DMS153 treated with DMSO at 0.1 percent for 48 hours (cell line): ENCODE measurements around the gene TMEM272.

Experiments
- DNase-seq: peaks from one replicate; lab custom pipeline; 2025; ENCODE audit not compliant: unreplicated experiment; lab: John Stamatoyannopoulos, UW

The TMEM272 gene

GRCh38 chr13:51807041-51807440 lies 37.9 kb downstream of the TMEM272 start:
- DNase-seq: no peak

DNA sequence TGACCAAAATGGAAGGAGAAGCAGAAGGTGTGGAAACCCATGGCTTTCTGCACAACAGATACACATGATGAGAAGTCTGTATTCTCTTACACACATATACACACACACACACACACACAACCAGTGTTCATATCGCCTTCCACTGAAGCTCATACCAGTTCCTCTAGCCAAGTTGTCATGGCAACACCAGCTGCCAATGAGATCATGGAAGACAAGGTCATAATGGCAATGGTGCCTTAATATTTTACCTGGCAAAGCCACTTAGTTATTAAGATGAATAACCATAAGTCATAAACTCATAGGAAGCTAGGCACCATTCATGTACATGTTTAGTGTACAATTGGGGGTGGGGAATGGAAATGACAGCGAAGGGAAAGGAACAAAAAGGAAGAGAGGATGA lies 38.4 kb downstream of the TMEM272 start:
- peak; percentile 5 for DNase-seq

GRCh38 chr13:51805925-51806324 lies 39.1 kb downstream of the TMEM272 start:
- no peak for DNase-seq

GRCh38 chr13:51805313-51805712 lies 39.7 kb downstream of the TMEM272 start:
- DNase-seq: no peak

- DNase-seq: no peak
Measured at GRCh38 chr13:51804295-51805172, 40.4 kb downstream of the TMEM272 start.

- DNase-seq: peak; percentile 67
Measured at GRCh38 chr13:51803422-51804294, 41.3 kb downstream of the TMEM272 start, which contains the start of gene DHRS12. TSS of gene DHRS12 (minus strand) at chr13:51804163. CDS start at chr13:51799659, 4,504 bp downstream.

GRCh38 chr13:51802631-51803418 lies 42.2 kb downstream of the TMEM272 start:
- DNase-seq: no peak

GRCh38 chr13:51801631-51802099 lies 43.3 kb downstream of the TMEM272 start:
- peak; percentile 89 for DNase-seq

DNA sequence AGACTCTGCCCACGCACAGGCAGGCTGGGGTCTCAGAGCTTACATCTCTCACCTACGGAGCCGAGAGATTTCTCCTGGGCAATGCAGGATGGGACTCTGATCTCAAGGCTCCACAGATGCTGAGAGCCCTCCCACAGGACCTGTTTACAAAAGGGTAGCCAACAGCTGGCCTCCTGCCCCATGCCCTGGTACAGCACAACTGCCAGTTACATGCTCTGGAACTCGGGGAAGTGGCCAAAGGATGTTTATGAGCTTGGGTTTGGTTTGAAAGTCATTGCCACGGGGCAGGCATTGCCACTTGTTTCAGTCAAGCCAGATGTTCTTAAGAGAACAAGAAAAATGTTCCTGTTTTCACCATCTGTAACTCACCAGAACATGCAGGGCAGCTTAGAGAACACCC lies 44.5 kb downstream of the TMEM272 start:
- DNase-seq: no peak

DNA sequence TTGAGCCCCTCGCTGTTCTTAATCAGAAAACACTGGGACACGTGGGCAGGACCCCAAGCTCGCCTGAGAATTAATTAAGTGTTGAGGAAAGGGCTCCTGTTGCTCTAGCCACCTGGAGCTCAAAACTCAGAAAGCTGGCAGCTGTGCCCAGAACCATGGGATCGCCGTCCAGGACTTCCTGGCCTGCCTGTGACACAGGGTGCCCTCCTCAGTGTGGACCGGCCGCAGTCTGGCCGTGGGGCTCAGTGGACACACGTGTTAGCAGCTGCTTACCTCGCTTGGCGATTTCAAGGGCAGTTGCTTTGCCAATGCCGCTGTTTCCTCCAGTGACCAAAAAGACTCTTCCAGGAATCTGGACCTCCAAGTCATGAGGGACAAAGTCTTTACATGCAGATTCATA lies 45.7 kb downstream of the TMEM272 start:
- DNase-seq: no peak

DNA sequence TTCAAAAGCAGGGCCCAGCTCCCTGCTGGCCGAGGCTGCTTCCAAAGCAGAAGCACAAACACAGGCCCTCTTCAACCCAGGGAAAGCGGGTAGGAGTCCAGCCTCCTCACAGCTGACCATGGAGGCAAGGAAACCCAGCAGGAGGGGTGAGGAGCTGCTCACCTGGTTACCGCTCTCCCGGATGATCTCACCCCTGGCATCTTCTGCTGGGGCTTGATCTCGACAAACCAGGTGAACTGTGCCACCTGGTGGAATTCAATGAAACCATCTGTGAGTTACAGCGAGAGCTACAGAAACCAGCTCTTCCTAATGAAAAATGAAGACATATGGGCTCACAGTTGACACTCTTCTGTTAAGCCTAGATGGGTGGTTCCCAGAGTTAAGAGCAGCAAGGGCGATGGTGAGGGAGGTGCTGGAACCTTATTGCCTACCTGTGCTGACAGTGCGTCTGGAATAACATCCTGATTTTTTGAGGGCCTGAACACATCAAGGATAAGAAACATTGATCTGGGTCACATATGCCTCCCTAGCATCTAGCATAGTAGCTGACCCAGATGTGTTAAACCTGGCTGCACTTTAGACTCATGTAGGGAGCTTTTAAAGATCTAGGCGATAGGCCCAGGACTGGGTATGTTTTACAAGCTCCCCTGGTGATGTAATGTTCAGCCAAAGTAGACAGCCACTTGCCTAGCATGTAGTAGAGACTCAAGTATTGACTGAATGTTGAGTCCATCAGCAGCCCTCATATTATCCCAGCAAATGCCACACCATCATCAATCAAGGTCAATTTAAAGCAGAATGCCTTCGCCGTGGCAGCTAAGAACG lies 47.1 kb downstream of the TMEM272 start:
- DNase-seq: peak; percentile 81

DNA sequence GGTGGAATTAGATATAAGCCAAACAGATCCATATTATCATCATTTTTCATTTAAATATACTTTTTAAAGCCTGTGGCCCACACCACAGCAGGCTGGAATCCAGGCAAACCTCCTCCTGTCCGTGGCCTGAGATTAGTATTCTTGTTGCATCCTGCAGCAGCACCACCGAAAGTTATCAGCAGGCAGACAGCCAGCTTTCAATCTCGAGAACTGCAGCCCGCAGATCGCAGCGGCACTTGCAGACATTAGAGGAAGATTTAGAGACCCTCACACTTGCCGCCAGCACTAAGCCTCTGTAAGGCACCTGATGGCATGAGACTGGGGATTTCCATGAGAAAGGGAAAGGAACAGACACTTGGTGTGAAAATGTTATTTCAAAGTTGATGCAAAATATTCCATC lies 48.4 kb downstream of the TMEM272 start:
- no peak for DNase-seq

DNA sequence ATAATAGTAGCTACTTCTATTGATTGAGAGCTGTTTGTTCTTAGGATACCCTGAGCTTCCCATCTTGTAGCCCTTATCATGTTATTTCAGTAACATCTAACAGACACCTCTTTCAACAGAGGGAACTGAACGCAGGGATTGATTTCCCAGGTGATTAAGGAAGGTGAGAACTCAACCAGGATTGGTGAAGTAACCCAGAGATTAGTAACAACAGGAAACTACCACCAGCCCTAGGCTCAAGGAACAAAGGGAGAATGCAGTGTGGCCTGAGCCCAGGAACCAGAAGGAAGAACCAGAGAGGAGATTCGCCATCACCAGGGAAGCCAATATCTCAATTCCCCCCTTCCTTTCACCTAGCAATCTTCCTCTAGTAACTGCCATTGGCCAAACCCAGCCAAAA lies 49.6 kb downstream of the TMEM272 start:
- DNase-seq: no peak

DNA sequence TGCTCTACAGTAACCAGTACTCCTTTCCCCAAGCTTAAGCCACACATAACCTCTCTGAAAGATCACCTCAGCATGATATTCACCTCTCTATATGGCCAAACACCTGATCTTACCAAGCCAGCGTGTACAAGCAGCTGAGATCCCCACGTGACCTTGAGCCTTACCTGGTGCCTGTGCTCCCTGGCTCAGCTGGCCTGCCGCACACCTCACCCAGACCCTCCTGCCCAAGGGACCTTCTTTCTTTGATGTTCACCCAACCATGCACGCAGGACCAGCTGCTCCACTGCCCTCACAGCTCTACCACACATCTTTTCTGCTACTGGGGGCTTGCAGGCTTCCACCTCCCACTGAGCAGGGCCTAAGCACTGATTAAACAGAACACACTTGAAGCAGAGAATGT lies 50.0 kb downstream of the TMEM272 start:
- no peak for DNase-seq

DNA sequence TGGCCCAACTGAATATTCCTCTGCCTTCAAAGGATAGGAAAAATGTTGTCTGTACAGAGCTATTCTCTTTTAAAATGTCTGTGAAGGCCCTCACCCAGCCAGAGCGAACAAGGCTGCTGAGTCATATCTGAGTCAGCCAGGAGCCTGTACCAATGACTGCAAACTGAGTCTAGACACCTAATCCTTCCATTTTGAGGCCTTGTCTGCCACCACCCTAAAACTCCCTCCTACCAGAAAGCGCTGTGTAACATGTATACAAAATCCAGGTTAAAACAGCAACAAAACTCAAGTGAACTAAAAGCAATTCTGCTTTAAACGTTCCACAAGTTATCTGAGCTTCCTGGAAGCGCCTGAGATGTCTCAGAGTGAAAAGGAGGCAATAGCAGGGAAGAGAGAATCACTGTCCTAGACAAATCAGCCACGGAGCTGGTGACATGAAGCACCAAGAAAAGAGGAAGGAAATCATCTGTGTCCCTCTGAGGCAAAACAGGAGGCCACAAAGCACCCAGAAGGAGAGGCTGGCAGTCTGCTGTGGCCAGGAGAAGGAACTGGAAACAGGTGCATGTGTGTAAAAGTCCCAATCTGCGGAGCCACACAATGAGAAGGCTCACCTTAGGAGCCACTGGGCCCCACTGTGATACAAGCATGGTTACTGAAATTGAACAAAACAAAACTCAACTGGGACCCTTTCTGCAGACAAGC lies 51.3 kb downstream of the TMEM272 start:
- no peak for DNase-seq

GRCh38 chr13:51786425-51787265 lies 58.3 kb downstream of the TMEM272 start:
- no peak for DNase-seq

- DNase-seq: peak; percentile 82
Measured at GRCh38 chr13:51785712-51786424, 59.1 kb downstream of the TMEM272 start.

GRCh38 chr13:51784097-51784496 lies 60.9 kb downstream of the TMEM272 start:
- DNase-seq: no peak
